ENCODE results near the gene CARD11. TPM values are rescaled to one million over a fixed set of nuclear protein-coding genes. Genes with fewer than 3 reads are reported as not detected.

The CARD11 gene
- total RNA-seq, 1 experiment from 2014 or later, result 0.57 TPM

- no TSS peak for BruUV-seq (replicated peaks)
- POLR2A ChIA-PET, result interaction anchor here (1.0 kb wide), 1 partner anchor 18 kb away, joined by 4 read pairs; no protein-coding TSS in a partner anchor
- H3K4me3 ChIP-seq (replicated peaks in 1 of 2; ENCODE audit: low read depth in 1 of 2, low read length in 2 of 2), result no peak overlapping the region
- CTCF ChIA-PET, result no interaction called here
- no peak overlapping the region for H3K9ac ChIP-seq (ENCODE audit: low read length)
- 0 out of 4 replicates have a peak, but pooled peaks cover 0 to 6% of the 10 kb centered on the region in 2 experiments for H3K4me1 ChIP-seq (ENCODE audit: control insufficient read depth in 1 of 2, insufficient read depth in 2 of 2, low read length in 2 of 2)
- no peaks in the 10 kb centered on the region for H4K20me1 ChIP-seq (ENCODE audit: insufficient read depth)
- H3K4me2 ChIP-seq (ENCODE audit: low read length), result no peak overlapping the region
- no peaks in the 10 kb centered on the region for H3K9me3 ChIP-seq (ENCODE audit: control insufficient read depth in 1 of 2, insufficient read depth in 1 of 2, low read depth in 1 of 2, low read length in 2 of 2)
- no peak for ATAC-seq
- intact Hi-C loops (cut with micrococcal nuclease), result no loop called here
- no peak overlapping the region for H2AFZ ChIP-seq (ENCODE audit: low read depth, low read length, poor library complexity, severe bottlenecking)
- H3K79me2 ChIP-seq (ENCODE audit: insufficient read depth, low read length), result no peaks in the 10 kb centered on the region
- no peaks in the 10 kb centered on the region for H3K9me2 ChIP-seq (ENCODE audit: insufficient read depth)
- RAD21 ChIA-PET (ENCODE audit: low non-redundant PET in 1 of 2, low total read pairs in 2 of 2, uncharacterized antibody in 2 of 2, unreplicated experiment in 2 of 2), result no interaction called here
- H3K27ac ChIP-seq (ENCODE audit: low read depth, low read length), result no peak overlapping the region
- no peak for DNase-seq (ENCODE audit: low read depth, low spot score)
- TF ChIP-seq POLR2AphosphoS5 (IDR thresholded peaks at IDR 0.05; ENCODE audit: low read depth, low read length) (no peak), ZFX (IDR thresholded peaks at IDR 0.05) (no peak), REST (IDR thresholded peaks at IDR 0.05; ENCODE audit: low read depth) (no peak), EGR1 (IDR thresholded peaks at IDR 0.05; ENCODE audit: low read depth) (no peak), EZH2phosphoT487 (IDR thresholded peaks at IDR 0.05; ENCODE audit: borderline replicate concordance) (no peak), CEBPB (IDR thresholded peaks at IDR 0.05; ENCODE audit: low read depth) (no peak), CBX3 (IDR thresholded peaks at IDR 0.05; ENCODE audit: low read depth) (no peak), EZH2 (IDR thresholded peaks at IDR 0.05) (no peak), MAX (IDR thresholded peaks at IDR 0.05) (no peak), FOSL1 (IDR thresholded peaks at IDR 0.05; ENCODE audit: low read depth) (no peak), ELF1 (IDR thresholded peaks at IDR 0.05; ENCODE audit: borderline replicate concordance, low read depth) (no peak), TCF7L2 (IDR thresholded peaks at IDR 0.05; ENCODE audit: borderline replicate concordance, extremely low read depth, insufficient read depth, insufficient read length) (no peak), CTCF (IDR thresholded peaks at IDR 0.05 in 2 of 3, conservative IDR thresholded peaks at IDR 0.05 in 1 of 3; ENCODE audit: borderline replicate concordance in 1 of 3, insufficient read depth in 1 of 3, low read depth in 2 of 3, low read length in 2 of 3) (no peak)
- no peaks in the 10 kb centered on the region for H3K36me3 ChIP-seq (ENCODE audit: control insufficient read depth in 1 of 2, insufficient read depth in 2 of 2, low read length in 2 of 2)
- H3K27me3 ChIP-seq (ENCODE audit: insufficient read depth, low read length), result no peaks in the 10 kb centered on the region
Observed at GRCh38 chr7:2856388-2857169, 187.1 kb downstream of the CARD11 start.
